Fibroblast of the aortic adventitia (primary cell): Measurements from ENCODE around the gene CCN2. TPM values are rescaled to one million over a fixed set of nuclear protein-coding genes. Genes with fewer than 3 reads are reported as not detected.

Experiments
- DNase-seq: peaks from one replicate; pipeline ENCODE4 v3.0.0-alpha.2; 2010; ENCODE audit warnings: low read depth
- H3K4me3 ChIP-seq: 2 replicates; pipeline ENCODE4 v1.5.1; 2011; ENCODE audit warnings: low read depth, mild to moderate bottlenecking, control low read depth, low read length, moderate library complexity
- CTCF ChIP-seq: IDR thresholded peaks from 2 replicates; pipeline ENCODE4 v1.5.1; 2011; ENCODE audit warnings: mild to moderate bottlenecking, low read length, control low read depth, inconsistent platforms; ENCODE audit not compliant: insufficient read depth
- total RNA-seq: library from RNA; depleted of rRNA; stranded (reverse); fragments of >200 nt; gene quantifications from 2 replicates; pipeline ENCODE4 v1.2.3, GENCODE V29; 2012; ENCODE audit warnings: low replicate concordance

CCN2 gene
- total RNA-seq, 1 donor = 118 TPM

- DNase-seq = peak; percentile 98
- no peak for TF ChIP-seq CTCF
- H3K4me3 ChIP-seq = no peak overlapping the region
Measured at GRCh38 chr6:131979515-131980337, 28.6 kb upstream of the CCN2 start.

DNA sequence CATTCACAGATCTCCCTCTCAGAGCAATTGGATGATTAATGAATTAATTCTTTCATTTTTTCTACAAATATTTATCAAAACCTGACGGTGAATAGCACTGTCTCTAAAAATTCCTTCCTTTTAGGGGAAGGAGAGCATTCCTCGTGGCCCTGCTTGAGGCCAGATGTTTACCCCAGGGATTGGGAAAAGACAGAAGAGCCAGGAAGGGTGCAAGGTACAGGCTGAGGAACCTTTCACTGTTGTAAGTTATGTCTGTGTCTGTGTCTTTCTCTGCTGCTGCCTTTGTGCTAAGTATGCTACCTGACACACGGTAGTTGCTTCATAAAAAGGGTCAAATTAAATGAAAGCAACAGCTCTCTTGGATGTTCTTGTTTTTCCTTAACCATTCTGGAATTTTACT lies 27.4 kb upstream of the CCN2 start:
- no peak overlapping the region for H3K4me3 ChIP-seq
- no peak for TF ChIP-seq CTCF
- no peak for DNase-seq

GRCh38 chr6:131976545-131977061 lies 25.4 kb upstream of the CCN2 start:
- no peak overlapping the region for H3K4me3 ChIP-seq
- peak; percentile 97 for DNase-seq

GRCh38 chr6:131972741-131973140 lies 21.6 kb upstream of the CCN2 start:
- H3K4me3 ChIP-seq = no peak overlapping the region
- DNase-seq = peak; percentile 74
- no peak for TF ChIP-seq CTCF

More at GRCh38 chr6:131976545-131977061, 25.4 kb upstream of the CCN2 start:
- no peak for TF ChIP-seq CTCF

GRCh38 chr6:131970076-131970859 lies 19.1 kb upstream of the CCN2 start:
- no peak overlapping the region for H3K4me3 ChIP-seq
- no peak for DNase-seq
- TF ChIP-seq CTCF = no peak

- TF ChIP-seq CTCF = no peak
- no peak for DNase-seq
- no peak overlapping the region for H3K4me3 ChIP-seq
Measured at GRCh38 chr6:131968656-131969055, 17.5 kb upstream of the CCN2 start.
